Thymus (tissue), 11 donors: ENCODE results near the gene ETNK2. TPM values are rescaled to one million over a fixed set of nuclear protein-coding genes. Genes with fewer than 3 reads are reported as not detected.
"Not testable (repeated sequence)": the region's sequence is repeated elsewhere in the genome, so short reads cannot be mapped to it uniquely, and the experiment has no call there.

ENCODE experiments used
- DNase-seq, 9 donors: peaks; one replicate each; pipeline ENCODE4 v3.0.0-alpha.2; 2013; ENCODE audit warnings: low spot score in 9 of 9, low read depth in 6 of 9, missing footprints in 1 of 9
- H3K27ac ChIP-seq, 2 donors: one replicate each; pipeline ENCODE4 v1.5.1; 2013; ENCODE audit warnings: control low read depth in 1 of 2, low read depth in 1 of 2, low read length in 1 of 2, mild to moderate bottlenecking in 1 of 2, moderate library complexity in 1 of 2
- H3K27me3 ChIP-seq, 2 donors: one replicate each; pipeline ENCODE4 v1.5.1; 2013; ENCODE audit warnings: low read length in 1 of 2; ENCODE audit not compliant: control insufficient read depth in 2 of 2, insufficient read depth in 1 of 2
- H3K36me3 ChIP-seq, 2 donors: one replicate each; pipeline ENCODE4 v1.5.1; 2013; ENCODE audit warnings: low read length in 1 of 2, mild to moderate bottlenecking in 1 of 2, moderate library complexity in 1 of 2; ENCODE audit not compliant: control insufficient read depth in 2 of 2, insufficient read depth in 2 of 2
- H3K4me1 ChIP-seq, 2 donors: one replicate each; pipeline ENCODE4 v1.5.1; 2013; ENCODE audit warnings: low read length in 2 of 2; ENCODE audit not compliant: control insufficient read depth in 2 of 2, insufficient read depth in 2 of 2
- H3K4me3 ChIP-seq, 2 donors: one replicate each; pipeline ENCODE4 v1.5.1; 2013; ENCODE audit warnings: low read length in 2 of 2, control low read depth in 1 of 2, mild to moderate bottlenecking in 1 of 2
- H3K9me3 ChIP-seq, 2 donors: one replicate each; pipeline ENCODE4 v1.5.1; 2013; ENCODE audit warnings: low read length in 1 of 2, mild to moderate bottlenecking in 1 of 2; ENCODE audit not compliant: control insufficient read depth in 2 of 2, insufficient read depth in 1 of 2
- WGBS: extraction: QIAGEN DNeasy Blood & Tissue Kit; methylation state at CpG from one replicate; pipeline ENCODE4 v1.1.7; 2013; 5-methylcytosine and 5-hydroxymethylcytosine counted together
- polyA plus RNA-seq: library from polyadenylated mRNA; stranded (reverse); fragments of 200-250 nt; gene quantifications from one replicate; pipeline ENCODE4 v1.2.3, GENCODE V29; 2013
- total RNA-seq: library from RNA; stranded (reverse); fragments of 120-200 nt; gene quantifications from one replicate; pipeline ENCODE4 v1.2.4, GENCODE V29; 2013
- donor health status: healthy.

The ETNK2 gene
- total and polyA plus RNA-seq, 2 donors: 5.0 to 9.8 TPM

DNA sequence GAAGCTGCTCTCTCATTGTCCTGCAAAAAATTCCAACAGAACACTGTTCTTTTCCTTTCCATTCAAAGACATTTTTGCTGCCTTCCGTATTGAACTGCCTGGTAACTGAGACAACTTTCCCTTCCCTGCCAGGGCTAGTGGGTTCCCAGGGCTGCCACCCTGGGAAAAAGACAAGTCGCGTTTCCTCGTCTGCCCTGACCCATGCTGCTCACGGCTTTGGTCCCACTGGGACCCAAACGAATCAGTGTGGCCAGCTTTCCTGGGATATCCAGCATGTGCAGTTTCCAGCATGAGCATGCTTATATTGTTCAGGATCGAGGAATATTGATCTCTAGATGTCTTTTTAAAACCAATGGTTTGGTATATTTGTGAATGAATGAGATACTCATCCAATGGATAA is 60.8 kb downstream of the ETNK2 start:
- no peaks in the 10 kb centered on the region for H3K36me3 ChIP-seq
- WGBS: 95% methylated on average over 7 of the region's 7 CpGs
- no peaks in the 10 kb centered on the region for H3K4me1 ChIP-seq
- no peak overlapping the region for H3K4me3 ChIP-seq
- no peaks in the 10 kb centered on the region for H3K9me3 ChIP-seq
- H3K27me3 ChIP-seq: no peaks in the 10 kb centered on the region
- no peak for DNase-seq
- no peak overlapping the region for H3K27ac ChIP-seq

DNA sequence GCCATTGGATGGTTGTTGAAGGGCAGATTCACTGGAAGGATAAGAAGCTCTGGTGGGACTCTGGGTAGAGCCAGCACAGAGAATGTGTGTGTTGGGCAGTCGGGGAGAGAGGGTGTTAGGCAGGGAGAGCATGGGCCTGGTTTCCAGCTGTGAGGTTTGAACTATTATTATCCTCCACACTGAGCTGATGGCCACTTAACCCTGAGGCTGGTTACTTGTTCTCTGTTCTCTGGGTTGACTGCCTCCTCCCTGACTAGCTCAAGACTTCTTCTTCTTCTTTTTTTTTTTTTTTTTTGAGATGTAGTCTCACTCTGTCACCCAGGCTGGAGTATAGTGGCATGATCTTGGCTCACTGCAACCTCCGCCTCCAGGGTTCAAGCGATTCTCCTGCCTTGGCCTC is 61.7 kb downstream of the ETNK2 start:
- H3K36me3 ChIP-seq, H3K27me3 ChIP-seq, H3K27ac ChIP-seq, DNase-seq, H3K4me1 ChIP-seq, H3K9me3 ChIP-seq, H3K4me3 ChIP-seq: not testable (repeated sequence)
- over 99% methylated on average over 3 of the region's 3 CpGs for WGBS

DNA sequence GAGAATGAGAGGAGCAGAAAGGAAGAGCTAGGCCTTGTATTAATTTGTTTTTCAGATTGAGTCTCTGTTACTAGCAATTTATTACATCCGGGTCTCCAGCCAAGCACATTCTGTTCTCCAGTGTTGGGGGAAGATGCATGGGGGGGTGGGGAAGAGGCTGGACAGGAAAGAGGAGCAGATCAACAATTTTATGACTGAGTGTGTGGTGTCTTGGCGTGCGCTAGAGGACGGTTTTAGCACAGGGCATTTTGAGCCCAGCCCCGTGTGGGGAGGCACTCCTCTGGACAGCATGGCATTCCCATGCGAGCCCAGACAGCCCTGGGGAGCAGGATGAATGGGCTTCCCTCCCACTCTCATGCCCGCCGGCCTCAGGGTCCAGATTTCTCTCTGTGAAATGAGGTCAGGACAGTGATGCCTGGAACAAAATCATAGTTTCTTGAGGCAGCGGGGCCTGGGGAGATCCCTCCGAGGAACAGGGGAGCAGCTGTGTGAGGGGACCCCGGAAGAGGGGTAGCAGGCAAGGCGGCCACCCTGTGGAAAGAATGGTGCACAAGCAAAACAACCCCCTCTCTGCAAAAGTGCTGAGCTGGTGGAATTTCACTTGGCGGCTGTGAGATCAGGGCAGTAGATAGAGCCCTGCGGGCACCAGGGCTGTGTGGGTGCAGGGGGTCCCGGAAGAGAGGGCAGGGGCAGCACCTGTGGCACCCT is 62.6 kb downstream of the ETNK2 start:
- no peaks in the 10 kb centered on the region for H3K9me3 ChIP-seq
- no peak for DNase-seq
- no peaks in the 10 kb centered on the region for H3K36me3 ChIP-seq
- 97% methylated on average over 15 of the region's 15 CpGs for WGBS
- no peak overlapping the region for H3K27ac ChIP-seq
- H3K4me1 ChIP-seq: no peaks in the 10 kb centered on the region
- no peak overlapping the region for H3K4me3 ChIP-seq
- H3K27me3 ChIP-seq: no peaks in the 10 kb centered on the region

DNA sequence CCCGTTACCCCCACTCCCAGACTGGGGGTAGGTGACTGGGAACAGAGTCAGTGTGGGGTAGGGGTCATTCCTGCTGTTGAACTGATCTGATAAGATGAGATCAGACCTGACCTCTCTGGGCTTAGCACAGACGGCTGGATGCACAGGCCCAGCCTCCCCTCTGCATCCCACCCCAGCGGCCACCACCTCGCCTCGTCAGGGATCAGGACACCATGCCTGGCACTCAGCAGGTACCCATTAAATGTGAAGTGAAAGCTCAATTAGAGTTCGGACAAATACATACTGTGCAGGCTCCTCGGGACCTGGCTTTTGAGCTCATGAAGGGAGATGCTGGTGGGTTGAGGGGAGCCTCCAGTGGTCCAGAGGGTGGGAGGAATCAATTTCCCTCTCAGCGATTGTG is 63.2 kb downstream of the ETNK2 start:
- no peaks in the 10 kb centered on the region for H3K27me3 ChIP-seq
- no peak overlapping the region for H3K27ac ChIP-seq
- no peaks in the 10 kb centered on the region for H3K9me3 ChIP-seq
- no peaks in the 10 kb centered on the region for H3K4me1 ChIP-seq
- no peaks in the 10 kb centered on the region for H3K36me3 ChIP-seq
- no peak for DNase-seq
- 87% methylated on average over 8 of the region's 8 CpGs for WGBS
- no peak overlapping the region for H3K4me3 ChIP-seq

DNA sequence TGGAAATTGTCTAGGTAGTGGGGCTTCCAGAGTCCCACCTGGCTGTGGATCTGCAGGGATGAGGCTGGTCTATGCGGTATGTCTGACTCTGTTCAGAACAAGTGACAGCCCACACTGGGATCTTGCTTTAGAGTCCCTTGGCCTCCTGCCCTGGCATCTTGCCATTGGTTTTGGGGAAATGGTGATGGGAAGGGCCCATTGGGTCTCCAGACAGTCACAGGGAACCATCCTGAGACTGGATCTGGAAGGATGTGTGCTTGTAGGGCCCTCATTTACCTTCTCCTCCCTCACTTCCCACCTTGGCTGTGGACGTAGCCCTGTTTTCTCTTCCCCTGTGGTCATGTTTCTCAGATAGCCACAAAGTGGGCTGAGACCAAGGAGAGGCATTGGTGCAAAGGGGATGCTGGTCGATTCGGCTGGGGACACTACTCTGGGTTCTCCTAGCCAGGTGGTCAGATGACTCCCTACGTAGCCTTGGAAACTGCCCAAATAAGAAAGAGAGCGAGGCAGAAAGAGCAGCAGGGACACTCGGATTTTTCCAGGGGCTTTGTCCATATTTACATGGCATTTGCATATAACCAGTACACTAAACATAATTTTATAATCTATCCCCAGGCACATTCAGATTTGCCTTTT is 63.8 kb downstream of the ETNK2 start:
- no peaks in the 10 kb centered on the region for H3K9me3 ChIP-seq
- H3K27ac ChIP-seq: no peak overlapping the region
- no peaks in the 10 kb centered on the region for H3K27me3 ChIP-seq
- 92% methylated on average over 7 of the region's 7 CpGs for WGBS
- no peak overlapping the region for H3K4me3 ChIP-seq
- no peak for DNase-seq
- H3K4me1 ChIP-seq: no peaks in the 10 kb centered on the region
- H3K36me3 ChIP-seq: no peaks in the 10 kb centered on the region

DNA sequence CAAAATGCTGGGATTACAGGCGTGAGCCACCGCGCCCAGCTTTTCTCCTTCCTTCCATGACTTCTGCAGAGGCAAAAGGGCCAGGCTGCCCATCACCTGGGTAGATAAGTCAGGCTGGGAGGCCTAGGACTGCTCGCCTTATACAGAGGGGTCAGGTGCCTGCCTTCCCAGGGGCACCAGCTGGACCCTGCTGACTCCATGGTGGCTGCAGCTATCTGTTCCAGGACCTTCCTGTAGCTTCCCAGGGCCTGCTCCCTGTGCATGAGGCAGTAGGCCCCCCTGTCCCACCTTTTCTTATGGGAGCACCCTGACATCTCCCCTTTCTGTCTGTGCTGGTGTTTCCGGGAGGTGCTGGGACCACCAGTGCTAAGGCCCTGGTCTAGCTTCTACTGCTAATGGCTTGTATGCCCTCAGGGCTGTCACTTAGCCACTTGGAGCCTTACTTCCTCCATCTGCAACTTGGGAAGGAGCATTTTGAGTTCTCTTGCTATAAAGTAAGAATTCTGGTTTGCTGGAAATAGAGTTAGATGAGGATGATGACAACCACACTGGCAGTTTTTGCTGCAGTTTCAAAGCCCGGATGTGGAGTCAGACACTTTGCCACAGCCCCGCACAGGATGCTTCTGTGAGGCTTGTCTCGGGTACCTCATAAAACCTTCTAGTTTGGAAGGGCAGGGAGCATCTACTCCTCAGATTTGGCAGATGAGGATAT is 64.5 kb downstream of the ETNK2 start:
- Histone ChIP-seq H3K9me3 (no peaks in the 10 kb centered on the region), H3K36me3 (no peaks in the 10 kb centered on the region), H3K4me1 (no peaks in the 10 kb centered on the region), H3K27ac (no peak overlapping the region), H3K4me3 (no peak overlapping the region), H3K27me3 (no peaks in the 10 kb centered on the region)
- no peak for DNase-seq
- WGBS: 91% methylated on average over 8 of the region's 8 CpGs

DNA sequence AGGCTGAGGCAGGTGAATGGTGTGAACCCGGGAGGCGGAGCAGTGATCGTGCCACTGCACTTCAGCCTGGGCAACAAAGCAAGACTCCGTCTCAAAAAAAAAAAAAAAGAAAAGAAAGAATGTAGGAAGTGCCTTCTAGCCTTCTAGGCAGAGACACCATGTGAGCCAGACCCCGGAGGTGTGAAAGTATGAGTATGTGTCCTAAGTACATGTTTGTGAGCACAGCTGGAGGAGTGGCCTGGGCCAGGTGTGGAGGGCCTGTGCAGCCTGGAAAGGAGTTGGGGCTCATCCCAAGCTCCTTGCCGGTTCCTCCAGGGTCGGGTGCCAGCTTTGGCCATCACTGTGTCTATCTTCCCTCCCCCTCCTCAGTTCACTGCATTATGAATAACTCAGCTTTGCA is 66.0 kb downstream of the ETNK2 start:
- H3K9me3 ChIP-seq: no peaks in the 10 kb centered on the region
- H3K4me1 ChIP-seq: no peaks in the 10 kb centered on the region
- no peaks in the 10 kb centered on the region for H3K36me3 ChIP-seq
- H3K27ac ChIP-seq: no peak overlapping the region
- no peaks in the 10 kb centered on the region for H3K27me3 ChIP-seq
- DNase-seq: no peak
- 97% methylated on average over 7 of the region's 7 CpGs for WGBS
- H3K4me3 ChIP-seq: no peak overlapping the region

DNA sequence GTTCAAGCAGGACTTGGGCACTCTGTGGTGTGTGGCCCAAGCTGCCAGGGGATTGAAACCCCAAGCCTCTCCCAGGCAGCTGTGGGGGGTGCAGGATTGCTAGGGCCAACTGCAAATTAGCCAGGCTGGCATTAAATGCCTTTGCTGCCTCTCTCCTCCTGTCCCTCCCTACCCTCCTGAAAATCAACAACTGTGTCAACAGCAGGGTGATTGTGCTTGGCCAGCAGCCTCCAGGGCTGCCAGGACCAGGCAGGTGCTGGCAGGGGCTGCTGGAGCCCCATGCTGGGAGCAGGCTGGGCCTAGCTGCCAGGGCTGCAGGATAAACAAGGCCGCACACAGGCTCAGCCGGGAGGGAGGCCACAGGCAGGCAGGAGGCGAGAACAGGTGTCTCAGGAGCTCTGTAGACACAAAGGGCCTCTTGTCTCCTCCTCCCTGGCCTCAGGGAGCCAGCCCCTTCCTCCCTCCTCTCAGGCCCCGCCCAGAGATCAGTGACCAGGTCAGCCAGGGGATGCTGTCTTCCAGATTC is 67.5 kb downstream of the ETNK2 start:
- no peaks in the 10 kb centered on the region for H3K9me3 ChIP-seq
- DNase-seq: no peak
- no peak overlapping the region for H3K27ac ChIP-seq
- H3K36me3 ChIP-seq: no peaks in the 10 kb centered on the region
- no peaks in the 10 kb centered on the region for H3K4me1 ChIP-seq
- no peaks in the 10 kb centered on the region for H3K27me3 ChIP-seq
- 82% methylated on average over 4 of the region's 4 CpGs for WGBS
- H3K4me3 ChIP-seq: no peak overlapping the region

DNA sequence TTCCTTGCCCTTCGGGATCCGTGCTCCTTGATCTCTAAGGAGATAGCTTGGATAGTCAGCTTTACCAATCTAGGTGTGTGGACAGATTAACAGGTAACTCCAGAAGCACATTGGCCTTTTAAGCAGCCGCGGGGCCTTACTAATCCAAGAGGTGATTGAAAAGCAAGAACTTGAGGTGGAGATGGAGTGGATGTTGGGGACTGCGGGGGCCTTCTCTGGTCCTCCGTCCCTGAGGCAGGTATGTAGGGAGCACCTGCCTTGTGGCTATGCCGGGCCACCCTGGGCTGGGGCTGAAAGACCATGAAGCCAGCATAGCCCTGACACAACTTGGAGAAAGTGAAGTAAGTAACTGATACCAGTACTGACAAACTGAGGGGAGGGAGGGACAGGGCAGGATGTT is 68.4 kb downstream of the ETNK2 start:
- WGBS: 97% methylated on average over 7 of the region's 7 CpGs
- Histone ChIP-seq H3K36me3 (no peaks in the 10 kb centered on the region), H3K27ac (no peak overlapping the region), H3K27me3 (peaks cover 2% of the 10 kb centered on the region in 2 donors), H3K4me1 (peaks cover 0 to 1% of the 10 kb centered on the region in 2 donors), H3K9me3 (no peaks in the 10 kb centered on the region), H3K4me3 (no peak overlapping the region)
- no peak for DNase-seq
